Karpas-422 (cell line): ENCODE results near the gene CTSE. TPM values are rescaled to one million over a fixed set of nuclear protein-coding genes. Genes with fewer than 3 reads are reported as not detected.

Experiments used
- DNase-seq: peaks from one replicate; pipeline ENCODE4 v3.0.0-alpha.2; 2015
- H2AFZ ChIP-seq: fragments of 200-600 bp; sonication (generic); 2 replicates; pipeline ENCODE4 v1.6.1; 2014; ENCODE audit warnings: antibody characterized with exemption, low read length, mixed read lengths
- H3K27ac ChIP-seq: fragments of 200-600 bp; sonication (generic); 2 replicates; pipeline ENCODE4 v1.5.1; 2014; ENCODE audit warnings: mild to moderate bottlenecking, low read length, moderate library complexity
- H3K27me3 ChIP-seq: fragments of 200-600 bp; sonication (generic); 2 replicates; pipeline ENCODE4 v1.6.1; 2014; ENCODE audit warnings: low read length, mixed read lengths
- H3K36me3 ChIP-seq: fragments of 200-600 bp; sonication (generic); 2 replicates; pipeline ENCODE4 v1.6.1; 2014; ENCODE audit warnings: low read length, mixed read lengths; ENCODE audit not compliant: insufficient read depth
- H3K4me1 ChIP-seq: fragments of 200-600 bp; sonication (generic); 2 replicates; pipeline ENCODE4 v1.6.1; 2014; ENCODE audit warnings: mild to moderate bottlenecking, low read length, mixed read lengths
- H3K4me2 ChIP-seq: fragments of 200-600 bp; sonication (generic); 2 replicates; pipeline ENCODE4 v1.6.1; 2014; ENCODE audit warnings: low read length, low read depth, mild to moderate bottlenecking; ENCODE audit not compliant: poor library complexity, severe bottlenecking
- H3K4me3 ChIP-seq: fragments of 200-600 bp; sonication (generic); 2 replicates; pipeline ENCODE4 v1.5.1; 2014; ENCODE audit warnings: mild to moderate bottlenecking, antibody characterized with exemption, low read length, mixed read lengths
- H3K79me2 ChIP-seq: fragments of 200-600 bp; sonication (generic); 2 replicates; pipeline ENCODE4 v1.6.1; 2014; ENCODE audit warnings: mild to moderate bottlenecking, low read length, mixed read lengths
- H3K9ac ChIP-seq: fragments of 200-600 bp; sonication (generic); 2 replicates; pipeline ENCODE4 v1.6.0; 2014; ENCODE audit warnings: low read length
- H3K9me2 ChIP-seq: fragments of 200-600 bp; sonication (generic), shearing (Covaris generic); replicated peaks from 2 replicates; pipeline ENCODE4 v1.6.0; 2014; ENCODE audit warnings: mild to moderate bottlenecking, low read length, moderate library complexity; ENCODE audit not compliant: insufficient read depth
- H3K9me3 ChIP-seq: fragments of 300-700, 200-600 bp; sonication (generic); 2 replicates; pipeline ENCODE4 v1.6.1; 2014; ENCODE audit warnings: low read length, mixed read lengths
- H4K20me1 ChIP-seq: fragments of 200-600 bp; sonication (generic); 2 replicates; pipeline ENCODE4 v1.6.1; 2014; ENCODE audit warnings: mild to moderate bottlenecking, antibody characterized with exemption, low read length, low read depth; ENCODE audit not compliant: insufficient read depth
- total RNA-seq: library from RNA; depleted of rRNA; stranded (reverse); fragments of >200 nt; shearing (Covaris generic); gene quantifications from 2 replicates; pipeline ENCODE4 v1.2.3, GENCODE V29; 2014; ENCODE audit warnings: low replicate concordance

Gene CTSE
- total RNA-seq, 1 experiment from 2014 or later = not detected

DNA sequence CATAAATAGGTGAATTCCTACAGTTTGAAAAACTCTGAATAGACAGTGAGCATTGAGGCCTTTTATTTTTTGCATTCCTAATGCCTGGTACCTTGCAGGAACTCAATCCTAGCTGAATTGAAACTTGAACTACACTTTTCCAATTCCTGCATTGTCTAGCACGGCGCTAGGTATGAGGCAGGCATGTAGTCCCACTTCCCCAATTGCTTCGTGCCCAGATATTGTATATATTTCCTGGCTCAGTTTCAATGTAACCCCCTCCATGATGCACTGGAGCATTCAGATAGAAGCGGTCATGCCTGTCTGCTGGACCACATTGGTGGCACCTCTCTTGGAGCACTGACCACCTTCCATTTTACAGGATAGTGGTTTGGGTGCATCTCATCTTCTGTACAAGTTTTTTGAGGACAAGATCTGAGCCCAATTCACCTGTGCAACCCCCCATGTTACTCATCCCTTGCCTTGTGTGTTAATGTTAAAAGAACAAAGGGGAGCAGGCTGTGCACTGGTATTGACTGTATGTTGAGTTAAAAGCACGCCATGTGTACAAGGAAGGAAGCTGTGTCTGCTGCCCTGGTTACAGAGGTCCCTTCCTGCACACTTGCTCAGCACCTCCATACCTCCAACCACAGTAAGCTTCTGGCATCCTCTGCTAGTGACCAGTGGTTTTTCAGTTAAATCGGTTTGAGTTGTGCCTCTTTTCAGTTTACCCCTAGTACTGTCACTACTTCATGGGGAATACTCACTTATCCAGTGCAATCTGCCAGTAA lies 10.5 kb downstream of the CTSE start:
- Histone ChIP-seq H3K9me3 (no peaks in the 10 kb centered on the region), H3K27ac (no peak overlapping the region), H3K79me2 (no peaks in the 10 kb centered on the region), H3K4me3 (no peak overlapping the region), H3K36me3 (no peaks in the 10 kb centered on the region), H3K4me1 (peaks cover 10% of the 10 kb centered on the region), H3K4me2 (no peak overlapping the region), H3K9ac (no peak overlapping the region), H3K27me3 (no peaks in the 10 kb centered on the region), H4K20me1 (no peaks in the 10 kb centered on the region), H2AFZ (no peak overlapping the region), H3K9me2 (no peaks in the 10 kb centered on the region)
- DNase-seq = no peak

DNA sequence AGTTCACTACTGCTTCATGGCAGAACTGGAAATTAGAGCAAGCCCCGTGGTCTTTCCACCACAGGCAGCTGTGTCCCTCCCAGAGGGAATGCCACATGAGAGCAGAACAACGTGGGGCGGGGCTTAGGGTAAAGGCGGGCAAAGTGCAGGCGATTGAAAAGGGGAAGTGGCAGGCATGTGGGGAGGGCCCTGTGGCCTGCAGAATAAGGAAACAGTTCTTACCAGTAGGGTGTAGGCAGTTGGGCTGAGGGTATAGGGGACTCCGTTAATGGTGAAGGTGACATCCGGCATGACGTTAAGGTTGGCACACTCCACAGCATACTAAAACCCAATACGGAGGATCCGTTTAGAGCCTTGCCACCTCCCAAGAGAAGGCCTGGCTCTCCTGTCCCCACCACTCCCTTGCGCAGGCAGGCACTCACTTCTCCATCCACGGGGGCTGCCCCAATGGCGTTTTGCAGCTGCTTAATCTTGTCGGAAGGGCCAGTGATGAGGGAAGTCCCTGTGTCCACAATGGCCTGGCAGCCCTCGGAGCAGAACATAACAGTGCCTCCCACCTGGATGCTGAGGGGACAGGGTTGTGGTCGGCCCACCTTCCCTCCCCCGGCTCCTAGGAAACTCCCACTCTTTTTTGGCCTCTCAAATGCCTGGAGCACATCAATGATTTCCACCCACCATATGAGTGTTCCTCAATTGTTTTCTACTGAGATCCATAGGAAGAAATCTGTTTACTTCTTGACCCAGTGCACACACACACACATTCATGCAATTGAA lies 11.4 kb downstream of the CTSE start:
- H3K4me1 ChIP-seq = peaks cover 10% of the 10 kb centered on the region
- H3K4me3 ChIP-seq = no peak overlapping the region
- H3K9me2 ChIP-seq = no peaks in the 10 kb centered on the region
- no peaks in the 10 kb centered on the region for H3K27me3 ChIP-seq
- peak overlapping the region; percentile 3 for H3K4me2 ChIP-seq
- no peaks in the 10 kb centered on the region for H3K9me3 ChIP-seq
- no peak overlapping the region for H3K9ac ChIP-seq
- no peak overlapping the region for H3K27ac ChIP-seq
- peak; percentile 92 for DNase-seq
- no peaks in the 10 kb centered on the region for H3K79me2 ChIP-seq
- peak overlapping the region; percentile 87 for H2AFZ ChIP-seq
- no peaks in the 10 kb centered on the region for H3K36me3 ChIP-seq
- H4K20me1 ChIP-seq = no peaks in the 10 kb centered on the region

DNA sequence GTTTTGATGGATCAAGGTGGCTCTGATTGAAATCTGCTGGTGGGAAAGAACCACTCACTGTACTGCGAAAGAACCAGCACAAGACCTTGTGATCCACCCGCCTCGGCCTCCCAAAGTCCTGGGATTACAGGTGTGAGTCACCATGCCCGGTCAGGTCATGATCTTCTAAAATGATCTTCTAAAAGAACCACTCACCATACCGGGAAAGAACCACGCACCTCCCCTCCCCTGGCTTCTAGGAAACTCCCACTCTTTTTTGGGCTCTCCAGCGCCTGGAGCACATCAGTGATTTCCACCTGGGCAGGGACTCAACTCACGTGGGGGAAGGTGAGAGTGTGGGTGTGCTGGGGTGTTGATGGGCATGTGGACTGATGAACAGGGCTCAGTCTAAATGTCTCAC lies 12.6 kb downstream of the CTSE start:
- Histone ChIP-seq H3K36me3 (no peaks in the 10 kb centered on the region), H3K4me1 (peaks cover 10% of the 10 kb centered on the region), H3K4me3 (no peak overlapping the region), H2AFZ (no peak overlapping the region), H4K20me1 (no peaks in the 10 kb centered on the region), H3K79me2 (no peaks in the 10 kb centered on the region), H3K9me3 (no peaks in the 10 kb centered on the region), H3K27me3 (no peaks in the 10 kb centered on the region), H3K27ac (no peak overlapping the region), H3K9me2 (no peaks in the 10 kb centered on the region), H3K4me2 (no peak overlapping the region), H3K9ac (no peak overlapping the region)
- DNase-seq = no peak

DNA sequence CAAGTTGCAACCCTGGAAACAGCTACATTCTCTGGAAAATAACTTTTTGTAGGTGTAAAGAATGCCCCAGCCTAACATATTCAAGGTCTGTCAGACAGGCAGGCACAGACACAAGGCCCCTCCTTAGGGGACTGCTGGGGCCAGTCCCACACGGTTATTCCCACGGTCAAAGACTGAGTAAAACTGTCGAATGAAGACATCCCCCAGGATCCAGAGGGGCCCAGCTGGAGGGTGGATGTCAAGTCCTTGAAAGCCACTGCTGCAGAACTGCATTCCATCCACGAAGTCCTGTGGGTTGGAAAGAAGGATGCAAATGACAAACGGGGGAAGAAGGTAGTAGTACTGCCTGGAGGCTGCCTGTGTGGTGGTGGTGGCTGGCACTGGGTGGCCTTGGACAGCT lies 13.6 kb downstream of the CTSE start:
- peaks cover 10% of the 10 kb centered on the region for H3K4me1 ChIP-seq
- no peaks in the 10 kb centered on the region for H3K9me2 ChIP-seq
- H3K79me2 ChIP-seq = no peaks in the 10 kb centered on the region
- no peak overlapping the region for H2AFZ ChIP-seq
- no peak for DNase-seq
- no peak overlapping the region for H3K4me2 ChIP-seq
- H3K27ac ChIP-seq = no peak overlapping the region
- H3K9me3 ChIP-seq = no peaks in the 10 kb centered on the region
- no peak overlapping the region for H3K4me3 ChIP-seq
- H4K20me1 ChIP-seq = no peaks in the 10 kb centered on the region
- no peak overlapping the region for H3K9ac ChIP-seq
- H3K36me3 ChIP-seq = no peaks in the 10 kb centered on the region
- H3K27me3 ChIP-seq = no peaks in the 10 kb centered on the region

DNA sequence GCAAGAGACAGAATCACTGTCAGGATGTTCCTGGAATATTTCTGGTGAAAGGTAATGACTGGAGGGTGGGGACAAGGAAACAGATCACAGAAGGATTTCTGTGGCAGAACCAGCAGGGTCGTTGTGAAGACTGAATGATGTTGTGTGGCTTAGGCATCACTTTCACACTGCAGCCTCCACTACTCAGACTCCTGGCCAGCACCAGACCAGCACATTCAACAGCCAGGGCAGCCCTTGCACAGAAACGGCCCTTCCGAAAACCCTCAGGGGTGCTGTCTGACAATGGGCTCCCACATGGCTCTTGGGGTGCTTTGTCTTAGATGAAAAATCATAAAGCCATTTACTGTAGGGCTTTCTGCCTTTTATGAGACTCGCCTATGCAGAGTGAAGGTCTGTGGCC lies 16.7 kb downstream of the CTSE start:
- Histone ChIP-seq H3K9ac (no peak overlapping the region), H3K27me3 (no peaks in the 10 kb centered on the region), H4K20me1 (no peaks in the 10 kb centered on the region), H3K4me1 (peaks cover 4% of the 10 kb centered on the region), H3K79me2 (no peaks in the 10 kb centered on the region), H3K9me2 (no peaks in the 10 kb centered on the region), H3K9me3 (no peaks in the 10 kb centered on the region), H2AFZ (no peak overlapping the region), H3K4me3 (no peak overlapping the region), H3K4me2 (no peak overlapping the region), H3K27ac (no peak overlapping the region), H3K36me3 (no peaks in the 10 kb centered on the region)
- DNase-seq = no peak

DNA sequence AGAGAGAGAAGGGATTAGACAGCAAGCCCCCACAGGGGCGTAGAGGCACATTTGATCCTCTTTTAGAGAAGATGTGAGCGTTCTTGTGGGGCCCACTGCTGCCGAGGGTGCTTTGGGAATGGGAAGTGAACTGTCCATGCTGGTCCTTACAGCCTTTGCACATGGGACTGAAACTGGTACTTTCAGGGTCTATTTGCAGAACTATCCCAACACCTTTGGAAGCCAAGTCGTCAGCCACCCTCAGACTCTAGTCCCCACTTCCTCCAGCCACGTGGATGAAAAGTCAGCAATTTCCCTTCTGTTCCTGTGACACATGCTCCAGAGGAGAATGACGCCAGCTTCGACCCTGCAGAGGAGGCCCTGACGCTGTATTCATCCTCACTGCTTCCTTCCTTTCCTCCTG lies 17.9 kb downstream of the CTSE start:
- no peaks in the 10 kb centered on the region for H3K9me2 ChIP-seq
- no peaks in the 10 kb centered on the region for H4K20me1 ChIP-seq
- H3K27ac ChIP-seq = no peak overlapping the region
- H3K9me3 ChIP-seq = no peaks in the 10 kb centered on the region
- no peak for DNase-seq
- no peaks in the 10 kb centered on the region for H3K79me2 ChIP-seq
- H3K4me2 ChIP-seq = no peak overlapping the region
- H2AFZ ChIP-seq = no peak overlapping the region
- H3K9ac ChIP-seq = no peak overlapping the region
- no peak overlapping the region for H3K4me3 ChIP-seq
- no peaks in the 10 kb centered on the region for H3K4me1 ChIP-seq
- no peaks in the 10 kb centered on the region for H3K36me3 ChIP-seq
- H3K27me3 ChIP-seq = no peaks in the 10 kb centered on the region

DNA sequence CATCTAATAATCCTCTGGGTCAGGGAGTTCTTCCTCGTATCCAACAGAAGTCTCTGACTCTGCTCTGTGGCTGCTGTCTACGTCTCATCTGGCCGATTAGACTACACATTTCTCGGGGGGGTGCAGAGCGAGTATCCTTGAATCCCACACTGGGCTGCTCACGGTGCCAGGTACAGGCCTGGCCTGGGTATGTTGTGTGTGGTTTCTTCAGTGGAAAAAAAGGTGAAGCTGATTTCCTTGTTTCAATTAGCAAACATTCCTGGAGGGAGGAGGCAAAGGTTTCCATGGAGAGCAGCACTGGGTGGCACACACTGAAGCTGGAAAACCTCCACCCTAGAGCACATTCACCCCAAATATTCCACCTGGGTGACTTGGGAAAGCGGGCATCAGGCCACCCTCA lies 18.5 kb downstream of the CTSE start:
- H3K9me2 ChIP-seq = no peaks in the 10 kb centered on the region
- DNase-seq = no peak
- no peaks in the 10 kb centered on the region for H3K9me3 ChIP-seq
- H2AFZ ChIP-seq = no peak overlapping the region
- H3K27me3 ChIP-seq = no peaks in the 10 kb centered on the region
- no peaks in the 10 kb centered on the region for H3K79me2 ChIP-seq
- H3K9ac ChIP-seq = no peak overlapping the region
- no peaks in the 10 kb centered on the region for H3K4me1 ChIP-seq
- no peaks in the 10 kb centered on the region for H4K20me1 ChIP-seq
- H3K4me3 ChIP-seq = no peak overlapping the region
- no peak overlapping the region for H3K4me2 ChIP-seq
- H3K36me3 ChIP-seq = no peaks in the 10 kb centered on the region
- H3K27ac ChIP-seq = no peak overlapping the region

DNA sequence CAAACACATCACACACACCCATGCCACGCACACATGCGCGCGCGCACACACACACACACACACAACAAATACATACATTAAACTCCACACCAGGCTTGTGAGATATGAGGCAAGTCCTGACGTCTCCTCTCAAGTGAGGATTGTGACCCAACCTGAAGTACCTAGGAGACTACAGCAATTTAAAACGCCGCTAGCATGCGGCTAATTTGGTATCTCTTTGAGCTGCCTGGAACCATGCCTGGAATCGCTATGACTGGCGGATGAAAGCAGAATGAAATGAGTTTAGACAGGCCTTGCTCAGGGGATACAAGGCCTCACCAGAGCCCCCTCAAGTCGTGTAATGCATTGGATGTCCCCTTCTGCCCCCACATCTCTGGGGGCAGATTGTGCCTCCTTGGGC lies 18.9 kb downstream of the CTSE start:
- no peaks in the 10 kb centered on the region for H3K36me3 ChIP-seq
- no peaks in the 10 kb centered on the region for H3K27me3 ChIP-seq
- H3K9me3 ChIP-seq = no peaks in the 10 kb centered on the region
- H3K9me2 ChIP-seq = no peaks in the 10 kb centered on the region
- no peak overlapping the region for H3K9ac ChIP-seq
- no peak overlapping the region for H2AFZ ChIP-seq
- no peaks in the 10 kb centered on the region for H4K20me1 ChIP-seq
- no peaks in the 10 kb centered on the region for H3K79me2 ChIP-seq
- no peak overlapping the region for H3K4me3 ChIP-seq
- DNase-seq = no peak
- H3K27ac ChIP-seq = no peak overlapping the region
- no peaks in the 10 kb centered on the region for H3K4me1 ChIP-seq
- no peak overlapping the region for H3K4me2 ChIP-seq
